CD1c-positive myeloid dendritic cell (primary cell): Measurements from ENCODE around the gene TTC22.
A peak's percentile ranks its signal among the peaks of the same experiment; 100 is the strongest.

Experiments
- DNase-seq: peaks from one replicate; pipeline ENCODE4 v3.0.0-alpha.2; 2016; ENCODE audit errors: extremely low spot score

Gene TTC22

GRCh38 chr1:54834007-54834541 is 33.0 kb upstream of the TTC22 start:
- DNase-seq: no peak

DNA sequence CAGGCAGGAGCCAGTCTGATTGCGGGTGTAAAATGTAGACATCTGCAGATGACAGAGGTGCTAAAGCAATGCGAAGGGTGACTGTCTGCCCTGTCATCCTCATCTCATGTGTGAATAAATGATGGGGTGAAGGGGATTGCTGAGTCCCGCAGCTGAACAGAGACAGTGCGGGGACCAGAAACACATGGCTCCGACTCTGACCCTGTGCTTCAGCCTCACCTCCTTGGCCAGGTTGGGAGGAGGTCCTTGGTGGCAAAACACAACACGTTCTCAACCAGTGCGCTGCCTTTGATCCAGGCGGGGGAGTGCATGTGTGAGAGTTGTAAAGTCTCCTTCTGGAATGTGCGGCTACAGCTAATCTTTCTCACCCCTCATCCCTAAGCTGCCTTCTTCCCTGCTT is 32.0 kb upstream of the TTC22 start:
- DNase-seq: no peak

DNA sequence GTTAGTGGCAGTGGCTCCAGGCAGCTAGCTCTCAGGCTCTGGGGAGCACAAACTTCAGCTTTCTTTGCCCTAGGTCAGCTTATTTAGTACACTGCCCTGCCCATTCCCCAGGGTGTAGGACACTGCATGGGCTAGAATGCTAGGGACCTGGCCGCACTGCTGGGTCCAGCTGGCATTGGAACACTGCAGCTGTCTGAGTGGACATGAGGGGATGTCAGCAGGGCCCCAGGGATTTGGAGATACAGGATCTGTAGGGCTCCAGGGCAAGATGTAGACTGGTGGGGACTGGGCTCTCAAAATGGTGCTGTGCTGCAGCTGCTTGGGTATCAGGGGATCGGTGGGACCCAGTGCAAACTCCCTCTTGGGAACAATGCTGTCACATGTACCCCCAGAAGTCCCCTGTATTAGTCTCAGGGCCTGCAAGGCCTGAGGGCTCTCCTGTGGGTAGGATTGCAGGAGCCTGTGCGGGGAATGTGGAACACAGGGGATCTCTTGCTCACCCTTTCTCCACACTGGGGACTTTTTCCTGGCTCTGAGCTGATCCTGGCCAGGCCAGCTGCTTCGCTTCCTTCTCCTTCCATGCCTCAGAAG is 25.2 kb upstream of the TTC22 start:
- no peak for DNase-seq

DNA sequence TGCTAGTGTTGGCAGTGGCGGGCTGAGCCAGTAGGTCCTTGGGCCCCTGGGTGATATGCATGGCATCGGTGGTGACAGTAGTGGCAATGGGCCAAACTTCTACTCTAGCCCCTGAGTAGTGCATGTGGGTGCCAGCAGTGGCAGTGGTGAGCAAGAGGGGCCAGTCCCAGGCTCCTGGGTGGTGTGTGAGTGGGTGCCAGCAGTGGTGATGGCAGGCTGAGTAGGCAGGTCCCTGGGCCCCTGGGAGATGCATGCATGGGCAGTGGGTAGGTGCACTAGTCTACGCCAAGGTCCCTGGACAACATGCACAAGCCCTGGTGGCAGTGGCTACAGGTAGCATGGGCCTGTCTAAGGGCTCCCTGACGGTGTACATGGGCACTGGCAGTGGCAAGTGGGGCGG is 24.6 kb upstream of the TTC22 start:
- no peak for DNase-seq

GRCh38 chr1:54823670-54824069 is 22.5 kb upstream of the TTC22 start:
- DNase-seq: no peak

GRCh38 chr1:54819733-54820132 is 18.6 kb upstream of the TTC22 start:
- no peak for DNase-seq

GRCh38 chr1:54819195-54819536 is 18.0 kb upstream of the TTC22 start:
- DNase-seq: no peak

GRCh38 chr1:54818461-54819194 is 17.5 kb upstream of the TTC22 start:
- no peak for DNase-seq

DNA sequence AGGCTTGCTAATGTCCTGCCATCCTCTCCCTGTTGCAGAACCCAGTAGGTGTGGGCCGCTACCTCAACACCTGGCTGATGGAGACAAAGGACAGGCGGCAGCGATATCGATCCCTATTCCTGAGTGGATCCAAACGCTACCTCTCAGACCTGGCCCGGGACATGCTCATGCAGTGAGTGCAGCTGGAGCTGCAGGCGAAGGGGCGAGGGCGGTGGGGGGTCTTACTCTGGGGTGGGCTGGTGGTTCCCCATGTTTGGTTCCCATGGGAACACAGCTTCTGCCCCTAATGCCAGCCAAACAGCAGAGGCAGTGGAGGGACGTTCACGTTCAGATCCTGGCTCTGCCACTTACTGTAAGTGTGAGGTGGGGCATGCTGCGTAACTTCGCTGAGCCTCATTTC is 15.8 kb upstream of the TTC22 start:
- DNase-seq: no peak

DNA sequence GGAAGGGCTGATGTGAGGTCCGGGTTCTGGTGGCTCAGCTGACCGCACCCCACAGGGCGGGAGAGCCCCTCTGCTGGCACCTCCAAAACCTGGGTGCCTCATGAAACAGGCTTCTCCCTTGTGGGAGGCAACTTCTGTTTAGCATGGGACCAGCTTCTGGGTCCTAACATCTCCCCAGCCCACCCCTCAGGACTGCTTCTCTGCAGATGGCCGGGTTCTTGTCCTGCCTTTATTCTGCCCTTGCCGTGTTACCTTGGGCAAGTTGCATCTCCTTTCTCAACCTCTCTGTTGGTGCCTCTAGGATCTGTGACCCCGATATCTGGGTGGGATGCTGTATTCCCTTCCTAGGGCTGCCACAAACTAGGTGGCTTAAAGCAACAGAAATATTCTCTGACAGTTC is 15.0 kb upstream of the TTC22 start:
- no peak for DNase-seq

- DNase-seq: no peak
These were observed 14.2 kb upstream of the TTC22 start for GRCh38 chr1:54815086-54815876.

GRCh38 chr1:54814571-54814970 is 13.4 kb upstream of the TTC22 start:
- DNase-seq: no peak

DNA sequence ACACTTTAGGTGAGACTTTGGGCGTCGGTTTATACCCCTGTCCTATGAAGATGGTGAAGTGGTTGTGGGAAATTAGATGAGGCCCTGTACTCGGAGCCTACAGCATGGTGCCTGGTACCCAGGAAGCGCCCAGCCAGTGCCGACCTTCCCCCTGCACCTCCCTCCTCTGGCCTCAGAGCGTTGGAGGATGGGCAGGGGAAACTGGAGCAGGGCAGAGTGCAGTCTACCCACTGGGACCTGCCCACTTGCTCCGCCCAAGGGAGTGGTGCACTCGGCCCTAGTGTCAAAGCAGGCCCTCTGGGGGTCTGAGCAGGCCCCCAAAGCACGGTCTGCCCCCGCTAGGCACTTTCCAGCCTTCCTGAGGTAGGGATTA is 13.0 kb upstream of the TTC22 start:
- no peak for DNase-seq

DNA sequence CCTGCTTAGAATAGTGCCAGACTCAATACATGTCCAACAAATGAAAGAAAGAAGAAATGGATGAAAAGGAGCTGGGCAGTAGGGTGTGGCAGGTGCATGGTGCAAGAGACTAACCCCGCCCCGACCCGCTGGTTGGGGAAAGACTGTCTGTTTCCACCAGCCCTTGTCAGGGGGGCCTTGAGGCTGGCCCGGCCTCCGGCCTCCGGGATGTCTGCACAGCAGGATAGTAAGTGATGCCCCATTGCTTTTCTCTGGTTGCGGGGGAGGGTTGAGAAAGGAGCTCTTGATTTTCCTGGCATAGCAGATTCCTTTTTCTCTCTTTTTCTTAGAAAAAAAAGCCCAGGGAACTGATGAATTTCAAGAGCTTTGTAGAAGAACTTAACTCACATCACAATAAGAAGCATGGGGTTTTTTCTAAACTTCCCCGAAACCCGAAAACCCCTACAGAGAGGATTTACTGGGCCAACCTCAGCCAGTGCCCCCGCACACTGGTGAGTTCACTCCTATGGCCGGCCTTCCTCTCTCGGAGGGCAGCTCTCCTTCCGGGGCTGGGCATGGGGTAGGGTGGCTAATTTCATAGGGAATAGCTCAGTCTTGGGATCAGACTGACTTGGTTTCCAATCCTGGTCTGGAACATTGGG is 12.5 kb upstream of the TTC22 start:
- no peak for DNase-seq

GRCh38 chr1:54812801-54813484 is 11.8 kb upstream of the TTC22 start:
- DNase-seq: no peak

- no peak for DNase-seq
These were observed 10.9 kb upstream of the TTC22 start for GRCh38 chr1:54811739-54812655.

DNA sequence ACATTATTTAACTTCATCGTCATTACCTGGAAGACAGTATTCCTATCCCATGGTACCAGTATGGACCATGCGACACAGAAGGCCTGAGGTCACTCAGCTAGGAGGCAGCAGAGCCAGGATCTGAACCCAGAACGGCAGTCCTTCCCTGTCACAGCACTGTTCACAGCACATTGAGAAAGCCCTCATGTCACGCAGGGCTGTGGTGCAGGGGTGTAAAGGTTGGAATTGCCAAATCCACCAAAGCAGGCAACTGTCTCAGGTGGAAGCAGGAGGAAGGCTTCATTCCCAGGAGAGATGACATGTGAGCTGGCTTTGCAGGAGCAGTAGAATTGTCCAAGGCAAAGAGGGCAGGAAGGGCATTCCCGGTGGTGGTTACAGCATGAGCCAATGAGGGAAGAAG is 9.9 kb upstream of the TTC22 start:
- no peak for DNase-seq

- DNase-seq: peak; percentile 64
These were observed 9.2 kb upstream of the TTC22 start for GRCh38 chr1:54810153-54810942.

DNA sequence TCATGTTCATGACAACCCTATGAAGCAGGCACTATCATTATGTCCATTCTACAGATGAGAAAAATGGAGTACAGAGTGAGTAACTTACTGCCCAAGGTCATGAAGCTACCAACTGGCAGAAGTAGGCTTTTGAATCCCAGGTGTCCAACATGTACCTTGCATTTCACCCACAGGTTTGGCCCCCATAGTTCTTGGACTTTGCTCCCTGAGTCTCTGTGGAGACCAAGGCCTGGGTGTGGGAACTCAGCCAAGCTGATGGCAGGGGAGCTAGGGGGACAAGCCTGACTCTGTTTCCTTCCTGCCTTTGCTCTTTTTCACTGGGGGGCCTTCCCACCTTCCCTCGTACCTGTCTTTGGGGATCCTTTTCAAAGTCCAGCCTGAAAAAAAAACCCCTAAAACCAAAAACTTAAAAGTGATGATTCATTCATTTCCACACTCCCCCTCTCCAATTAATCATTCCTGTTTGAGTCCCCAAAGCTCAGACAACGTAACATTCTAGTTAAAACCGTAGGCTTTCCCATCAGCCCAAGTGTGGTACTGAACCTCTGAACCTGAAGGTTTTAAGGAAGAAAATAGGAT is 8.5 kb upstream of the TTC22 start:
- DNase-seq: no peak
